ENCODE measurements around the gene INHBE. TPM values are rescaled to one million over a fixed set of nuclear protein-coding genes. Genes with fewer than 3 reads are reported as not detected.
"Not testable (repeated sequence)": the region's sequence is repeated elsewhere in the genome, so short reads cannot be mapped to it uniquely, and the experiment has no call there.

The INHBE gene
- polyA plus RNA-seq, 4 donors = 0.55 to 0.99 (median 0.67) TPM

- DNase-seq (ENCODE audit: low read depth in 4 of 4, low spot score in 2 of 4) = no peak
These were observed 15.3 kb upstream of the INHBE start for GRCh38 chr12:57439762-57440266.

- DNase-seq (ENCODE audit: low read depth in 4 of 4, low spot score in 2 of 4) = not testable (repeated sequence)
These were observed 13.7 kb upstream of the INHBE start for GRCh38 chr12:57441393-57441792.

- no peak for DNase-seq (ENCODE audit: low read depth in 4 of 4, low spot score in 2 of 4)
These were observed 13.2 kb upstream of the INHBE start for GRCh38 chr12:57441846-57442427.

- DNase-seq (ENCODE audit: low read depth in 4 of 4, low spot score in 2 of 4) = not testable (repeated sequence)
These were observed 10.8 kb upstream of the INHBE start for GRCh38 chr12:57444337-57444736.

- no peak for DNase-seq (ENCODE audit: low read depth in 4 of 4, low spot score in 2 of 4)
These were observed 10.4 kb upstream of the INHBE start for GRCh38 chr12:57444744-57445143.

GRCh38 chr12:57446292-57446960 is 8.7 kb upstream of the INHBE start:
- DNase-seq (ENCODE audit: low read depth in 4 of 4, low spot score in 2 of 4) = no peak

- DNase-seq (ENCODE audit: low read depth in 4 of 4, low spot score in 2 of 4) = no peak
These were observed 6.4 kb upstream of the INHBE start for GRCh38 chr12:57448669-57449068.

- no peak for DNase-seq (ENCODE audit: low read depth in 4 of 4, low spot score in 2 of 4)
These were observed 5.7 kb upstream of the INHBE start for GRCh38 chr12:57449375-57449774.

- DNase-seq (ENCODE audit: low read depth in 4 of 4, low spot score in 2 of 4) = no peak
These were observed 5.0 kb upstream of the INHBE start for GRCh38 chr12:57450057-57450456.

GRCh38 chr12:57451233-57451778 is 3.8 kb upstream of the INHBE start:
- DNase-seq (ENCODE audit: low read depth in 4 of 4, low spot score in 2 of 4) = no peak

GRCh38 chr12:57452181-57452936 is 2.7 kb upstream of the INHBE start:
- DNase-seq (ENCODE audit: low read depth in 4 of 4, low spot score in 2 of 4) = no peak

- peak in 1 of 4 donors; percentile 68 for DNase-seq (ENCODE audit: low read depth in 4 of 4, low spot score in 2 of 4)
These were observed 2.1 kb upstream of the INHBE start for GRCh38 chr12:57452937-57453509.

GRCh38 chr12:57454213-57454565 is 918 bp upstream of the INHBE start:
- DNase-seq (ENCODE audit: low read depth in 4 of 4, low spot score in 2 of 4) = no peak

GRCh38 chr12:57455374-57456144 is 452 bp downstream of the INHBE start:
- no peak for DNase-seq (ENCODE audit: low read depth in 4 of 4, low spot score in 2 of 4)

GRCh38 chr12:57456145-57456700 is 1.1 kb downstream of the INHBE start:
- DNase-seq (ENCODE audit: low read depth in 4 of 4, low spot score in 2 of 4) = no peak

- no peak for DNase-seq (ENCODE audit: low read depth in 4 of 4, low spot score in 2 of 4)
These were observed 1.8 kb downstream of the INHBE start for GRCh38 chr12:57456737-57457490.

GRCh38 chr12:57458665-57459054 is 3.6 kb downstream of the INHBE start:
- DNase-seq (ENCODE audit: low read depth in 4 of 4, low spot score in 2 of 4) = no peak

GRCh38 chr12:57459055-57459749 is 4.1 kb downstream of the INHBE start:
- peak; percentile 90 to 95 (median 93) for DNase-seq (ENCODE audit: low read depth in 4 of 4, low spot score in 2 of 4)

Data from left renal cortex interstitium (tissue), 4 donors.